Left renal cortex interstitium (tissue), 4 donors: Measurements from ENCODE around the gene CCR2. TPM values are rescaled to one million over a fixed set of nuclear protein-coding genes. Genes with fewer than 3 reads are reported as not detected.

ENCODE experiments used
- DNase-seq, 4 donors: peaks; one replicate each; pipeline ENCODE4 v3.0.0-alpha.2; 2013; ENCODE audit warnings: low read depth in 4 of 4, low spot score in 2 of 4, missing footprints in 1 of 4
- polyA plus RNA-seq, 4 donors: library from polyadenylated mRNA; unstranded; fragments of 120-200 nt; gene quantifications; one replicate each; pipeline ENCODE4 v1.2.1, GENCODE V29; 2013; ENCODE audit not compliant: insufficient read length in 4 of 4

Gene CCR2
- polyA plus RNA-seq, 4 donors = 0.51 to 1.9 (median 1.7) TPM

- DNase-seq = no peak
Measured at GRCh38 chr3:46353090-46353489, 821 bp upstream of the CCR2 start.

DNA sequence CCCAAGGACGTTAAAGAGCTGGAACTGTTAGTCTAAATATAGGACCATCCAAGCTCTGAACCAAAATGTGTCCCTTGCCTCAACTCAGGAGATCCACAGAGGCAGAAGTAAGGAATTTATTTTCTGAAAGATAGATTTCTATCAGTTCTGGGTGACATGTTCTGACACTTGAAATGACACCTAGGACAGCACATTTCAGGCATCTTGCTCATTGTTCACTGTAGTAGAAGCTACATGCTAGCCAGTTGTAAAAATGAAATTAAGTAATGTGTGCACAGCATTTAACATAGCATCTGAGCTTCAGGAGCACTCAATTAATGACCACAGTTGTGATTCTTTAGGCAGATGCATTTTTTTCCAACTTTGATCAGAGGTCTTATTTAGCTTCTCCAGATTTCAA is 567 bp downstream of the CCR2 start:
- no peak for DNase-seq

- DNase-seq = no peak
Measured at GRCh38 chr3:46354984-46355383, 1.1 kb downstream of the CCR2 start.

DNA sequence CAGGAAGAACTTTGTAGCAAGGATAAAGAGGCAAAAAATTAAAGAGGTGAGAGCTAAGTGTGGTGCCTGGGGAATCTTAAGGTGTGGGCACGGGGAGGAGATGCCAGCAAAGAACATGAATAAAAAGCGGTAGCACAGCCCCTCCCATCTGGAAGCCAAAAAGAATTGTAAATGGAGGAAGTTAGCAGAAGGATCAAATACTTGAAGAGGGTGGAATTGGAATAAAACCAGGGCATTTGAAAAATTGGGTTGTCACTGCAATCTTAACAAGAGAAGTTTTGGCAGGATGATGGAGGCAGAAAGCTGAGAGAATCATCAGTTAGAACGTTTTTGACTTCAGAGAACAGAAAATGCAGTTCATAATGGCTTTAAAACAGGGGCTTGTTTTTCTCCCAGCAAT is 2.4 kb downstream of the CCR2 start:
- no peak for DNase-seq

GRCh38 chr3:46356909-46357308 is 3.0 kb downstream of the CCR2 start:
- no peak for DNase-seq

- no peak for DNase-seq
Measured at GRCh38 chr3:46358466-46358865, 4.6 kb downstream of the CCR2 start.

- DNase-seq = no peak
Measured at GRCh38 chr3:46359733-46360493, 6.0 kb downstream of the CCR2 start.

DNA sequence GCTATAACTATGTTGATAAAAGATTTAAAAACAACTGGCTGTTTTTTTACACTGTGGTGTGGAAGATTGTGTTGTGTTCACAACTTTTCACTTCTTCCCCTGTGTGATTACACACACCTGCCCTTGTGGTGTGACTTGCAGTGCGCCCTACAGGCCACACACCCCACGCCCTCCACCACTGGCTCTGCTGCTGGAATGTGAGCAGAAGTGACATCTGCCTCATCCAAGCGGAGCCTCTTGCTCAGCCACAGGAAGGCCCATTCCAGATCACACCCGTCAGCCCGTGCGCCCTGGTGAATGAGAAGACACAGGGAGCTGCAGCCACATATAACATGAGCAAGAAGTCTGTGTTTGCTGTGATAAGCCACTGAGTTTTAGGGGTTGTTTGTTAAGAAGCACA is 7.0 kb downstream of the CCR2 start:
- DNase-seq = no peak

- DNase-seq = no peak
Measured at GRCh38 chr3:46361408-46362283, 7.7 kb downstream of the CCR2 start.

- DNase-seq = no peak
Measured at GRCh38 chr3:46365041-46365440, 11.1 kb downstream of the CCR2 start.

DNA sequence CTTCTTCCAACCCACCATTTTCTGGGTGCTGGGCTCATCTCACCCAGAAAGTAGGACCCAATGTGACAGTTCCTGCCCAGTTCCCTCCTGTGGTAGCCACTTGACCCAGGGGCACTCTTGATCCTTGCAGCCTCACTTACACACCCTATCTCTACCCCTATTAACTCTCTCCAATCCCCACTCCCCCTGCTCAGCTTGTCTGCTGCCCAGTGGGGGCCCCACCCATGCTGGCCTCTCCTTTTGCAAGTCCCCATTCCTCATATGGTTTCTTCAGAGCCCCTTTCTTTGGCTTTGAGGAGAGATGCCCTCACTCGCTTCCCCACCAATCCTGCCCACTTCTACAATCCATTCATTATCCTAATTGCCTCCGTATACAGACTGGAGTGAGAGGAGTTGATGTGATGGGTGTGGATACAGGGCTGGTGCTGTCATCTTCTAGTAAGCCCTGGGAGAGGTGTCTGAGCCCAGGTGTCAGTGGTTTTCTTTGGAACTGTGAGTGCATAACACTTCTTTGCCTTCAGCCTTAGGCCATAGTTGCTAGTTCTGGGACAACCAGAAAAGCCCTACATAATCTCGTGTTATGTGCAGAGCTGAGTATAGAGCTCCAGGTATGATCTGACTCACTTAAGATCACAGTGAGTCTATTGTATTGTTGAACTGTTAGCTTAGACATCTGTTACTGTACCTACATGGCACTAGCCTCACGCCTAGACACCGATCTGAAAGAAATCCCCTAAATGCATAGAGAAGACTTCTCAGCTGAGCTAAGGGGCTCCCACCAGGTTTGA is 12.0 kb downstream of the CCR2 start:
- DNase-seq = no peak

- no peak for DNase-seq
Measured at GRCh38 chr3:46367811-46368210, 13.9 kb downstream of the CCR2 start.

DNA sequence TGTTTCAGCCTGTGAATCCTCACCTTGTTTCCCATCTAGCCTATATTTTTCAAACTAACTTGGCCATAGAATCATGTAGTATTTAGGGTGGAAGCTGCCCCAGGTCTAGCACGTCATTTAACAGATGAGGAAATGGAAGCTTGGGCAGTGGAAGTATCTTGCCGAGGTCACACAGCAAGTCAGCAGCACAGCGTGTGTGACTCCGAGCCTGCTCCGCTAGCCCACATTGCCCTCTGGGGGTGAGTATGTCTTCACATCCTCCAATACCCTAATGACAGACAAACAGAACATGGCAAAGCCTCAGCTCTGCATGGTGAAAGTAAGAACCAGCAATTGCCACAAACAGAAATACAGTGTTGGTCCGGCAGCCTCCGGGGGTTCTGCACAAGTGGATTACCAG is 14.7 kb downstream of the CCR2 start:
- no peak for DNase-seq

DNA sequence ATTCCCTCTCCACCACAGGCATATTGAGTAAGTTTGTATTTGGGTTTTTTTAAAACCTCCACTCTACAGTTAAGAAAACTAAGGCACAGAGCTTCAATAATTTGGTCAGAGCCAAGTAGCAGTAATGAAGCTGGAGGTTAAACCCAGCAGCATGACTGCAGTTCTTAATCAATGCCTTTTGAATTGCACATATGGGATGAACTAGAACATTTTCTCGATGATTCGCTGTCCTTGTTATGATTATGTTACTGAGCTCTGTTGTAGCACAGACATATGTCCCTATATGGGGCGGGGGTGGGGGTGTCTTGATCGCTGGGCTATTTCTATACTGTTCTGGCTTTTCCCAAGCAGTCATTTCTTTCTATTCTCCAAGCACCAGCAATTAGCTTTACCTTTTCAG is 15.2 kb downstream of the CCR2 start:
- no peak for DNase-seq

- no peak for DNase-seq
Measured at GRCh38 chr3:46369675-46370132, 15.8 kb downstream of the CCR2 start.

DNA sequence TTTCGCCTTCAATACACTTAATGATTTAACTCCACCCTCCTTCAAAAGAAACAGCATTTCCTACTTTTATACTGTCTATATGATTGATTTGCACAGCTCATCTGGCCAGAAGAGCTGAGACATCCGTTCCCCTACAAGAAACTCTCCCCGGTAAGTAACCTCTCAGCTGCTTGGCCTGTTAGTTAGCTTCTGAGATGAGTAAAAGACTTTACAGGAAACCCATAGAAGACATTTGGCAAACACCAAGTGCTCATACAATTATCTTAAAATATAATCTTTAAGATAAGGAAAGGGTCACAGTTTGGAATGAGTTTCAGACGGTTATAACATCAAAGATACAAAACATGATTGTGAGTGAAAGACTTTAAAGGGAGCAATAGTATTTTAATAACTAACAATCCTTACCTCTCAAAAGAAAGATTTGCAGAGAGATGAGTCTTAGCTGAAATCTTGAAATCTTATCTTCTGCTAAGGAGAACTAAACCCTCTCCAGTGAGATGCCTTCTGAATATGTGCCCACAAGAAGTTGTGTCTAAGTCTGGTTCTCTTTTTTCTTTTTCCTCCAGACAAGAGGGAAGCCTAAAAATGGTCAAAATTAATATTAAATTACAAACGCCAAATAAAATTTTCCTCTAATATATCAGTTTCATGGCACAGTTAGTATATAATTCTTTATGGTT is 17.1 kb downstream of the CCR2 start, which contains the start of gene CCR5:
Gene CCR5, plus strand, starts transcription at position 108 of the 680 bp plus-strand sequence. CDS start 1,957 bp downstream, outside the sequence.
- no peak for DNase-seq

DNA sequence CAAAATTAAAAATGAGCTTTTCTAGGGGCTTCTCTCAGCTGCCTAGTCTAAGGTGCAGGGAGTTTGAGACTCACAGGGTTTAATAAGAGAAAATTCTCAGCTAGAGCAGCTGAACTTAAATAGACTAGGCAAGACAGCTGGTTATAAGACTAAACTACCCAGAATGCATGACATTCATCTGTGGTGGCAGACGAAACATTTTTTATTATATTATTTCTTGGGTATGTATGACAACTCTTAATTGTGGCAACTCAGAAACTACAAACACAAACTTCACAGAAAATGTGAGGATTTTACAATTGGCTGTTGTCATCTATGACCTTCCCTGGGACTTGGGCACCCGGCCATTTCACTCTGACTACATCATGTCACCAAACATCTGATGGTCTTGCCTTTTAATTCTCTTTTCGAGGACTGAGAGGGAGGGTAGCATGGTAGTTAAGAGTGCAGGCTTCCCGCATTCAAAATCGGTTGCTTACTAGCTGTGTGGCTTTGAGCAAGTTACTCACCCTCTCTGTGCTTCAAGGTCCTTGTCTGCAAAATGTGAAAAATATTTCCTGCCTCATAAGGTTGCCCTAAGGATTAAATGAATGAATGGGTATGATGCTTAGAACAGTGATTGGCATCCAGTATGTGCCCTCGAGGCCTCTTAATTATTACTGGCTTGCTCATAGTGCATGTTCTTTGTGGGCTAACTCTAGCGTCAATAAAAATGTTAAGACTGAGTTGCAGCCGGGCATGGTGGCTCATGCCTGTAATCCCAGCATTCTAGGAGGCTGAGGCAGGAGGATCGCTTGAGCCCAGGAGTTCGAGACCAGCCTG is 17.8 kb downstream of the CCR2 start:
- no peak for DNase-seq

GRCh38 chr3:46372492-46373359 is 18.8 kb downstream of the CCR2 start:
- DNase-seq = no peak
